ENCODE measurements around the gene SENP6.

SENP6 gene

GRCh38 chr6:75751443-75751842 lies 149.8 kb downstream of the SENP6 start:
- no peak for DNase-seq

- DNase-seq: no peak
Observed at GRCh38 chr6:75752365-75752764, 150.7 kb downstream of the SENP6 start.

GRCh38 chr6:75755704-75756103 lies 154.0 kb downstream of the SENP6 start:
- DNase-seq: no peak

- DNase-seq: no peak
Observed at GRCh38 chr6:75757295-75757694, 155.6 kb downstream of the SENP6 start.

- DNase-seq: no peak
Observed at GRCh38 chr6:75758061-75758460, 156.4 kb downstream of the SENP6 start.

GRCh38 chr6:75759207-75759606 lies 157.5 kb downstream of the SENP6 start:
- DNase-seq: no peak

GRCh38 chr6:75760320-75760719 lies 158.6 kb downstream of the SENP6 start:
- DNase-seq: no peak

- no peak for DNase-seq
Observed at GRCh38 chr6:75761489-75761888, 159.8 kb downstream of the SENP6 start.

- DNase-seq: no peak
Observed at GRCh38 chr6:75762063-75762462, 160.4 kb downstream of the SENP6 start.

- DNase-seq: no peak
Observed at GRCh38 chr6:75766387-75766786, 164.7 kb downstream of the SENP6 start.
